Cerebellar nuclear complex (tissue), 1 donor: ENCODE results near the gene OTOP3.
"Not testable (repeated sequence)": the region's sequence is repeated elsewhere in the genome, so short reads cannot be mapped to it uniquely, and the experiment has no call there.

Source experiments
- DNase-seq, 2 experiments: peaks; one replicate each; lab custom pipeline; 2025; lab: John Stamatoyannopoulos, UW

Gene OTOP3

DNA sequence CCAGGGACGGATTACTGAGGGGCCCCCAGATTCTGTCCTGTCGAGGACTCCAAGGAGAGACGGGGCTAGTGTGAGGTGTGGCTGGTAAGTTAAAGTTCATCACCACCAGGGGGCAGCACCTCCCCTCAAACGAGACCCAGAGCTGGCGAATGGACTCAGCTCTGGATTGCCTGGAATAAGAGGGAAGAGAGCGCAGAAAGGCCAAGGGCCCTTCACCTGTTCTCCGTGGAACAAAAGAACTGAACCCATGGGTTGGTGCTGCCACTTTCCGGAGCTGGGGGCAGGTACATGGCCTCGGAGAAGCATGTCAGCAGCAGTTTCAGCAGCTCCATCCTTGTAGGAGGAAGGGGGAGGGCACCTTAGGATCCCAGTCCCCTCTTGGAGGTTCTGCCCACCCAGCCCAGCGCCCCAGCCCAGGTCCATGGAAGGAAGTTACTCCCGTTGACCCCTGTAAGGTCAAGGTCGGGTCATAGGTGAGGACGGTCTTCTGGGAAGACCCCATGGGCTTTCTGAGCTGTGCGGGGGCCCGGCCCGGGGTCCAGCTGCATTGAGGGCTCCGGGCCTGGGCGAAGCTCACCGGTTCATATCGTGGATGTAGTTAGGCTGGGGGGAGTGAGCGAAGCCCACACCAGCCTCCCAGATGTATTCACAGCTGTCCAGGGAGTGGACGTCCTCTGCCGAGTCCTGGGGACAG lies 26.1 kb downstream of the OTOP3 start:
- DNase-seq: peak; percentile 23 to 82

DNA sequence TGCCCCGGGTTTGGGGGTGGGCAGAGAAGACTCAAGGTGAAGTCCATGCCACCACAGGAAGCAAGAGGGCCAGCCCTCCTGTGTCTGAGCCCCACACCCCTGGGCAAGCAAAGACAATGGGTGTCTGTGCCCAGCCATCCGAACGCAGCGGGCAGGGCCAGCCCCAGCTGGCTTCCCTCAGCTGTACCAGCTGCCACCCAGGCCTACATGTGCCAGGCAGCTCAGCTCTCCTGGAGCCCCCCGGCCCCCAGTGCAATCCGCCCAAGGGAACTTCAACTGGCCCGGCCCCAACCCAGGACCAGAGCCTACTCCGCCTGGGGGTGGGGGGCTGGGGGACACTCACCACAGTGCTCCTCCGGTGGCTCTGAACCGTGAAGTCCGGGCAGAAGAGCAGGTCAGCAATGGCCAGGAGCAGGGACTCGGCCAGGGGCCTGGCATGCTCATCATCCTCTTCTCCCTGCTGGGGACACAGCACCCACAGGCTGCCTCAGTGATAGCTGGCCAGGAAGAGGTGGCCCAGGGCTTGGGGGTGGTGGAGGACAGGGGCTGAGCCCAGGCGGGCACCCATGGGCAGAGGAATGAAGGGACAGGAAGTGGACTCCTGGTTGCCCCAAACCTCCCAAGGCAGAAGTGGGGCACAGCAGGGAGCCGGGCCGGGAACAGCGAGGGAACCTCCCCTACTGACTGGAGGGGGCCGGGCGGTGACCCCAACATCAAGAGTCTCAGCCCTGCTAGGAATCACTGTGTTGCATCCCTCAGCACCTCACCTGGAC lies 27.1 kb downstream of the OTOP3 start:
- no peak for DNase-seq

DNA sequence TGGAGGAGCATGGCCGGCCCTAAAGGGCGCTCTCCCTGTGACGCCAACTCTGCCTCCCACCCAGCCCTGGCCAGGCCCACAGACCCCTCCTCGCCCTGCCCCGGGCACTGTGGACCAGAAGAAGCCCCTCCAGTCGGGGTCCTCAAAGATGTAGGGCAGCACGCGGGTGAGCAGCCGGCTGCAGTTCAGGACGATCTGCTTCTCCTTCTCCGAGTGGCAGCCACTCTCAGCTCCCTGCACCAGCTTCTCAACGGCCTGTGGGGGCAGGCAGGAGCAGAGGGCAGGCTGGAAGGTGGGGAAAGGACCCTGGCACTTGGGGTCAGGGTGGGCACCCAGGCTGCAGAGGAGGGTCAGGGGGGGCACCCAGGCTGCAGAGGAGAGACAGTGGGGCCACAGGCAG lies 28.0 kb downstream of the OTOP3 start:
- no peak for DNase-seq

DNA sequence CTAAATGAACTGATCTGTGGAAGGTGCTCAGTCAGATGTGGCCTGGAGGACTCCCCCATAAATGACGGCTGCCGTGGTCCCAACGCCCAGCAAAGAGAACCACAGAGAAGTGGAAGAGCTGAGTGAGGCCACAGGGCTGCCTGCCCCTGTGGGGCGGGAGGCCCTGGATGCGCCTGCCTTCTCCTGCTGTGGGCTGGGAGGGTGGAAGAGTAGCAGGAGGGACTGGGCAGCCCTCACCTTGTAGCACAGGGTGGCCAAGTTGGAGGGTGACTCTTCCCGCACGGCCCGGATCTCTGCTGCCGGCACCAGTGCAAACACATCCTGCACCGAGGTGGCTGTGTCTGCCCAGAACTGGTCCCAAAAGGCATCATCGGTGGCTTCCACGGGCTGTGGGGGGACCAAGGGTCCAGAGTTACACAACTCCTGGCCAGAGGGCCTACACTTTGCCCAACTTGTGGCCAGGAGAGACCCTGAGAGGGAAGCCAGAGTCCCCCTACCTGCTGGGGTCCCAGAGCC lies 28.6 kb downstream of the OTOP3 start:
- no peak for DNase-seq

DNA sequence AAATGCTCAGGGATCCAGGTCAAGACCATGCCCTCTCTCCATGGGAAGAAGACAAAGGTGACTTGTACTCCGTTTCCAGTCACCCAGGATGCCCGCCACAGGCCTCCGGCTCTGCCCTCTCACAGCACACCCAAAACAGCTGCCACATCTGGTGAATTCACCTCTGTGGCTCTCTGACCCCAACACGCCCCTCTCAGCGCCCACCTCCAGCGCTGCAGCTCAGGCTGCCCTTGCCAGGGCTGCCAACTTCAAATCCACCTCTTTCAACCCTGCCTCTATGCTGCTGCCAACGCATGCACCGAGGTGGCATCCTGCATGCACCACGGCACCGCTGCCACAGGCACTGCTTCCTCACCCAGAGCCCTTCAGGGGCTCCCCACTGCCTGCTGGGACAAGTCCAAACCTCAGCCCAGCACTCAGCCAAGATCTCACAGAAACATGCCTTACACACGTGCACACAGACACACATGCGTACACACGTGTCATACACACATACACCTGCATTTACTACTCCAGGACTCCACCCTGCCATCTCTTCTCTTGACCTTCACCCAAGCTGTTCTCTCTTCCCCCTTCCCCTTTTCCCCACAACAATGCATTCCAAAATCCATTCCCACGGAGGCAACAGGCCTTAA lies 29.4 kb downstream of the OTOP3 start:
- no peak for DNase-seq

DNA sequence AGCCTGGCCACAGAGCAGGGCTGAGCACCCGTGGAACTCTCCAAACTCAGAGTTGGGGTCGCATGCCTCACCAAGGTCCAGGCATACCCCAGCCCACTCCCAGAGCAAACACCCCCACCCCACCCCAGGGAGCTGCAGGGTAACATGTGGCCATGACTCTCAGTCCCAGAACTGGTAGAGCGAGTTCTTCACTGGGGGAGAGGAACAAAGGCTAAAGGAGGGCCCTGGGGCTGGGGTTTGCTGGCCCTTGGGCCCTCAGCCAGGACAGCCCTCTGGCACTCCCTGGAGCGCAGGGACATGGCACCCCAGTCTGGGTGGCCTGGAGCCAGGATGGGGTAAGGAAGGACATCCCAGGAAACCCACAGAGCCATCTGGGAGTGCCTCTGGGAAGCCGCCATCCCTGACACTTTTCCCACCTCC lies 32.7 kb downstream of the OTOP3 start:
- no peak for DNase-seq

DNA sequence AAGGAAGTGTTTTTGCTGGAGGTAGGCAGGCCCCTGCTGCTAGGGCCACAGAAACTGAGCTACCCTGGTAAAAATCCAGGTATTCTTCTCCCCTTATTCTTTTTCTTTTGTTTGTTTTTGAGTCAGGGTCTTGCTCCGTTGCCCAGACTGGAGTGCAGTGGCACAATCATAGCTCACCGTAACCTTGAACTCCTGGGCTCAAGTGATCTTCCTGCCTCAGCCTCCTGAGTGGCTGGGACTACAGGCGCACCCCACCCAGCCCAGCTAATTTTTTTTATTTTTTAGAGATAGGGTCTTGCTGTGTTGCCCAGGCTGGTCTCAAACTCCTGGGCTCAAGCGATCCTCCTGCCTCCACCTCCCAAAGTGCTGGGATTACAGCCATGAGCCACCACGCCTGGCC lies 33.8 kb downstream of the OTOP3 start:
- not testable (repeated sequence) for DNase-seq

DNA sequence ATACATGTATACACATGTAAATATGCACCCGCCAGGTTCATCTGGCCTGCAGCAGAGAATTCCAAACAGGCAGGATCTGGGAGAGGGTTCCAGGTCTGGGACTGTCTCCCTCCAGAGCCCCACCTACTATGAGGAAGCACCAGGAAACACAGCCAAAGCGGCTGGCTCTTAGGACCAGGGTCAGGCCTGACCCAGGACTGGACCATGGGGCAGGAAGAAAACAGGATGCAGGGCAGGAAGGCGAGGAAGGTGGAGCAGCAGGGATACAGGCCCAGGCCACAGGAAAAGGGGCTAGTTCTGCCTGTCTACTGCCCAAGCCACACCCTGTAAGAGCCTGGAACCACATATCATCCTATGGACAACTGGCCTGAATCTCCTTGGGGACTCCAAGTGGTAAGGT lies 34.7 kb downstream of the OTOP3 start:
- DNase-seq: no peak

DNA sequence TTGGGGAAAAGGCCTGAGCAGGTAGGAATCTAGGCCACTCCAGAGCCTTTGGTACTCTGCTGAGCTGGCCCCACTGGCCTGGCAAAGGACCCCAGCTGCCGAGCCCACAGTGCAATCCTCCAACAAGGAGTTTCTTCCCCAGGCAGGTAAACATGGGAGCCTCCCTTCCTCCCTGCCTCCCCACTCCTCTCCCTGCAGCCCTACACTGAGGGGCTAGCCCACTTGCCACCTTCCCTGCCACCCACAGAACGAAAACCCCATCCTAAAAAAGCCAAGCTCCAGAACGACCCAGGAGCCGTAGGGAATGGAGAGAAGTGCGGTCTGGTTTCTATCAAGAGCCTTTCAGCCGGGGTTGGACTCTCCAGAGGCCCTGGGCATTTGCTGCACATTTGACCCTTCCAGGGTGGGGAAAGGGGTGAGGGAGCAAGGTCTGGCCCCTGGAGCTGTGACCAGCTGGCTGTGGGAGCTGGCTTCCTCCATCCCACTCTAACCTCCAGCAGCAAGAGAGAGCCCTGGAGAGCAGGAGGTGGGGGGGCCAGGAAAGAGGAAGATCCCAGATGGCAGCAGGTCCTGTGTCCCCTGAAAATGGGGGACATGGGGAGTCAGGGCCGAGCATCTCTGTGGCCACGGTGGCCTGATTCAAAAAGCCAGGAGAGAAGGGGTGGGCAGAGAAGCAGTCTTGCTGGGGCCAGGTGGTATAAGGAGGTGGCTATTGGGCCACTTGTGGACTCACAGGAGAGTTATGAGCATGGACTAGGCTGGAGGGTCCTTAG lies 35.6 kb downstream of the OTOP3 start:
- no peak for DNase-seq

DNA sequence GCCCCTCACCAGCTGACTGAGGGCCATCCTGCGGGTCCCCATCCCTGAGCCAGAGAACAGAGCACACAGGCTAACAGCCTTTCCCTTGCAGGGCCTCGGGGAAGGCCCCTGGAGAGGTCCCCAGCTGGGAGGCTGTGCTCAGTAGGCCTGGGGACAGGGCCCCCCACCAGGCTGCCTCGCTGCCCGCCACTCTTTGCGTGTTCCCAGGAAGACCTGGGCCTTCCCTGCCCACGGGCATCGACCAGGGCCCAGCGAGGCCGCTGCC lies 36.1 kb downstream of the OTOP3 start:
- DNase-seq: no peak

DNA sequence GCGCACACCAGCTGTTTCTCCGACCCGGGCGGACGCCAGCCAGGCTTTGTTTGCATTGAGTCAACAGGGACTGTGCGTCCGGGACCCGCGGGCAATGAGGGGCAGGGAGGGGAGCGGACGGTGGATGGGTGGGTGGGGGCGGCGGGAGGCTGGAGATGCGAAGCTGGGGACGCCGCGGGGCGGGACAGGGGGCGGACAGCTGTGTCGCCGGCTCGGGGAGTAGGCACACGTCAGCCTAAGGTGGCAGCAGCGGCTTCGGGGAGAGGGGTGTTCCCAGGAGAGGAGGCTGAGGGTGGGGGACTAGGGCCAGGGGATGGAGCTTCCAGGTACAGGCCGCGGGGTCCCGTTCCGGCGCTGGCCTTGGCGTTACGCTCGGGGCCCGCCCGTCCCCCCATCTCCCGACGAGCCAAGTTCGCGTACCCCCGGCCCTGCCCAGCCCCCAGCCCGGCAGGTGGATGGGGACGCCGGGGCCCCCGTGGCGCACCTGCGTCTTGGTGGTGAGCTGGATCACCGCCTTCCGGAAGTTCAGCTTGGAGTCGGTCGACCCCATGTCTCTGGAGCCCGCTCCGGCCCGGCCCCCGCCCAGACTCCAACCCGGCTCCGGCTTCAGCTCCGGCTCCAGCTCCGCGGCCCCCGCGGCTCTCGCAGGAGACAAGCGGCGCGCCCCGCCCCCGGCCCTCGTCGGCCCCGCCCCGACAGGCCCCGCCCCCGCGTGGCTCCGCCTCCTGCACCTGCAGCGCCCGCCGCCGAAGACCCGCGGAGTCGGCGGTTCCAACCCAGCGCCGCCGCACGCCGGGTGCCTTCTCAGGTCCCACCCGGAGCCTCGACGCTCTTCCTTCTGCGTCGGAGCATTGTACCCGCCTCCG lies 36.6 kb downstream of the OTOP3 start, which contains the start of gene HID1:
HID1 (minus strand) TSS at position 653 of the 866 bp plus-strand sequence; CDS start at position 550, 103 bp downstream.
- DNase-seq: no peak

DNA sequence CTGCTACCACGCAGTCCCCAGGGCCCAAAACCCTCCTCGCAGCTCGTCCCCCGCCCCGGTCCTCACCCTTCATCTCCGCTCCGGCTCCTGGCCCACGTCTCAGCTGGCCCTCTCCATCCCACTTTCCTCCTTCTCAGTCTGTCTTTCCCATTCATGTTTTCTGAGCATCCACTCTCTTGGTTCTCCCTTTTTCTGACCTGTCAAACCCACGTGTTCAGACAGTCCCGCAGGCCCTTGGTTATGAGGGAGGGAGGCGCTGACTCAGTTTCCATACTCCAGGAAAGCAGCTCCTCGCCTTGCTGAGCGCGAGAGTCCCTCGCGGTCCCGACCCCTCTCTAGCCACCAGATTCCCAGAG lies 37.3 kb downstream of the OTOP3 start:
- no peak for DNase-seq

DNA sequence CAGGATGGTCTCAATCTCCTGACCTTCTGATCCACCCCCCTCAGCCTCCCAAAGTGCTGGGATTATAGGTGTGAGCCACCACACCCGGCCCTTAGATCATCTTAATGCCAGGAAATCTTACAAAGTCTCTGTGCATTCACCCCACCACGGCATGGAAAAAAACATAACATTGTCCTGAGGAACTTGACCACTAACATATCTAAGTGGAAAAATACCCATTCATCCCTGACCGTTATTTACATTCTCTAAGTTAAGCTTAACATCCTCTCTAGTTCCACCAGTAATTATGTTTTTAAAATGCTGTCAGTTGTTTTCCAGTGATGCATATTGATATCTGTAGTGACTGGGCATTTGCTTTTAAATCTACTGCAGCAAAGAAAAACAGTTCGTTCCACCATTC lies 40.2 kb downstream of the OTOP3 start:
- DNase-seq: no peak

DNA sequence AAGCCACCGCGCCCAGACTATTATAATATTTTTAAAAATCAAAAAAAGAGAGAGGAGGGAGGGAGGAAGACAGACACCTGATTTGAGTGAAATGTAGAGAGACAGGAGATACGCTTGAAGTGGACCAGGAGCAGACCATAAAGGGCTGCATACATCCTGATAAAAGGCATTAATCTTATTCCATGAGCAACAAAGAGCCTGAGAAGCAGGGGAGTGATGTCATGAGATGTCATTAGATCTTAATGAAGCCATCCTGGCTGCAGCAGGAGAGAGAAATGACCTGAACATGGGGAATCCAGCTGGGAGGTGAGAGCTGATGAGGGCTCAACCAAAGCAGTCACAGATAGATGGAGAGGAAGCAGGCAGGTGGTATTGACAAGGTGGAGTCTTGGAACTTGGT lies 42.1 kb downstream of the OTOP3 start:
- DNase-seq: no peak

DNA sequence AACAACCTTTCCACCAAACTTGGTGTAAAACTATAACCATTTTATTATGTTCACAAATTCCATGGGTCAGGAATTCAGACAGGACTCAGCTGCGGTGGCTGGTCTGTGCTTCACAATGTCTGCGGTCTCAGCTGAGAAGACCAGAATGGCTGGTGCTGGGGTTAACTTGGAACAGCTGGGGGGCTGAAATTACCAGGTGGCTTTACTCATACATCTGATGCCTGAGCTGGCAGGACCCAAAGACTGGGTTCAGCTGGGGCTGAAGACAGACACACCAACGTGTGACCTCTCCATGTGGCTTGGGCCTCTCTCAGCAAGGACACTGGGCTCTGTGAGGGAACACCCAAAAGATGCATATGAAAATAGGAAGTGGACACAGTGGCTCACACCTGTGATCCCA lies 42.5 kb downstream of the OTOP3 start:
- no peak for DNase-seq

DNA sequence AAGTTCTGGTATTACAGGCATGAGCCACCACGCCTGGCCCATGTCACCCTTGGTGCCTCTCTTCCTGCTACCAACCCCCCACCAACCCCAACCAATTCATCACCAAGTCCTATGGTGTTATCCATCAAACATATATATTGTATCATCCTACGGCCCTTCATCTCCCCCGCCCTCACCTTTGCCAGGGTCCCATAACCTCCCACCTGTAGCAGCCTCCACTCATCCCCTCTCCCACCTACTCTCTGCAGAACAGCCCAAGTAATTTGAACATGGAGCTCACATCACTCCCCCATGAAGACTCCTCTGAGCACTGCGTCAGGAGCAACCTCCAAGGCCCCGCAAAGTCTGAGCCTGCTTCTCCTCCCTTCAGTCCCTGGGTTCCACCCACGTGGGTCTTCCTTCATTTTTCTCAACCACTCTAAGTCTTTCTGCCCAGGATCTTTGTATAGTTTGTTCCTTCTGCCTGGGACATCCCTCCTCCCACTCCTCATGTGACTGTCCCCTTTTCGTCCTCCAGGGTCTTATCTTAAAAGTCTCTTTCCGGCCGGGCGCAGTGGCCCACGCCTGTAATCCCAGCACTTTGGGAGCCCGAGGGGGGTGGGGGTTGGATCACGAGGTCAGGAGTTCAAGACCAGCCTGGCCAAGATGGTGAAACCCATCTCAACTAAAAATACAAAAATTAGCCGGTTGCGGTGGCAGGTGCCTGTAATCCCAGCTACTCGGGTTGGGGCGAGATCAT lies 43.9 kb downstream of the OTOP3 start:
- no peak for DNase-seq

DNA sequence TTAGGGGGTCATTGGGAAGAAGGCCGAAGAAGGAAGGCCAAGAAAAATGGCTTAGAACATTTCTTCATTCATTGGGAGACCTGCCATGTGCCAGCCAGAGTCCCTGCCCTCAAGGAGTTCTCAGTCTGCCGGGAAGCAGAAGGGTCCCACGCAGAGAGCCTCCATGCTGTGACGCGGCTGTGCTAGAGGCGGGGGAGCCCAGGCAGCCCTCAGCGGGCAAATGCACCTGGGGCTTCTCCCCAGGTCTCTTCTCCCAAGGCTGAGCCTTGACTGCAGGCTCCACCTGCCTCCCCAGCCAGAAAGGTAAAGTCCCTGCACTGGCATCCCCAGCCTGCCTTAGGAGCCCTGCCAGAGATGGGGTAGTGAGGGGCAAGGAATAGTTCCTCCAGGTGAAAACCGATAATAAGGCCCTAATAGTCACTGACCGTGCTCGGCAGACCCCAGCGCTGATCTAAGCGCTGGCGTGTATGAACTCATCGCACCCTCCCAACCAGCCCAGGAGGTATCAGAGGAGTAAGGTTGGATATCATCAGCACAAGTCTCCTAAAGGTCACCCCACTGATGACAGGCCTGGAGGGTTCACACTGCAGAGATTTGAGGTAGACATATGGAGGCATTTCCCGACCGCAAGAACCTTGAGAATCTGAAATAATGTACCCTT lies 45.8 kb downstream of the OTOP3 start:
- no peak for DNase-seq

DNA sequence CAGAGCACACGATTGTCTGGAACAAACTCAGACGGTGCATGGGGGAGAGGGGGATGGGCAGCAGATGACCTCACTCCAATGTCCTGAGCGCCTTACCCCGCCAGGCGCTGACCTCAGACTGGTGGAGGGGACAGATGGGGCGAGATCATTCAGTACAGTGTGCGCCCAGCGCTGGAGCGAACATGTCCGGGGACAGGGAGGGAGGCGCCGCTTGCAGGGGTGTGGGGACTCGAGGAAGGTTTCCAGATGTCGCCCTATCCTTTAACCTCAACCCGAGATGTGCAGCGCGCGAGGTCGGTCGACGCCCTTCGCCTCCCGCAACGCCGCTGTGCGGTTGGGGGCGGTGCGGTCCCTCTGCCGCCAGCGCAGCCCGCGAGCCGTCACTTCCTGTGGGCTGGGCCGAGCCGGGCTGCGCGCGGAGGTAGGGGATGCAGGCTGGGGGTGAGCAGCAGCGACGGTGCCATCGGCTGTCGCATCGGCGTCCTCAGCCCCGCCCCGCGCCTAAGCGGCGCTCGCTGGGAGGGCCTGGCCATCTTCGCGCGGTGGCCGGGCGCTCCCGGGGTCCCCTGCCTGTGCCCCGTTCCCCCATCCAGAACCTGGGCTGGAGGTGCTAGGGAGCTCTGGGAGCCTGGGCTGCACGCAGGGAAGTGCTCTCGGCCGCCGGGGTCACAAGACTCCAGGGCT lies 46.4 kb downstream of the OTOP3 start:
- DNase-seq: peak in 1 of 2 experiments; percentile 51

DNA sequence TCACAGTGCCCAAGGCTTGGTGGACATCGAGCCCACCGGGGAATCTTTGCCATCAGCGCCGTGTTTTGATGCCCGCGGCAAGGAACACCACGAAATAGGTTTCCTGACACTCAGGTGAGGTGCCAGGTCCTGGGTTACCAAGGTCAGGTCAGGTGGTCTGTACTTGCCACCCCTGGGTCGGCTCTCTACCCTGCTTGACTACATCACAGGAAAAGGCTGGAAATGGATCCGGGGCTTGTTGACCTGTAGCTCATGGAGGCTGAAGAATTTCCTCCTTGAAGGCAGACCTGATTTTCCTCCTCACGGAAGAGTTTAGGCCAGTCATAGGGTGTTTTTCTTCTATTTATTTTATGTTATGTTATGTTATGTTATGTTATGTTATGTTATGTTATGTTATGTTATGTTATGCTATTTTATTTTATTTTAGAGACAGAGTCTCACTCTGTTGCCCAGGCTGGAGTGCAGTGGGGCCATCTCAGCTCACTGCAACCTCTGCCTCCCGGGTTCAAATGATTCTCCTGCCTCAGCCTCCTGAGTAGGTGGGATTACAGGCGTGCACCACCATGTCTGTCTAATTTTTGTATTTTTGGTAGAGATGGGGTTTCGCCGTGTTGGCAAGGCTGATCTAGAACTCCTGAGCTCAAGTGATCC lies 47.1 kb downstream of the OTOP3 start:
- DNase-seq: not testable (repeated sequence)
